Cerebellar cortex (tissue), 1 donor: ENCODE results near the gene IFNL1.
"Not testable (repeated sequence)": the region's sequence is repeated elsewhere in the genome, so short reads cannot be mapped to it uniquely, and the experiment has no call there.

Experiments
- DNase-seq: peaks from one replicate; pipeline ENCODE4 v3.0.0-alpha.2; 2015; ENCODE audit warnings: low spot score

Gene IFNL1

DNA sequence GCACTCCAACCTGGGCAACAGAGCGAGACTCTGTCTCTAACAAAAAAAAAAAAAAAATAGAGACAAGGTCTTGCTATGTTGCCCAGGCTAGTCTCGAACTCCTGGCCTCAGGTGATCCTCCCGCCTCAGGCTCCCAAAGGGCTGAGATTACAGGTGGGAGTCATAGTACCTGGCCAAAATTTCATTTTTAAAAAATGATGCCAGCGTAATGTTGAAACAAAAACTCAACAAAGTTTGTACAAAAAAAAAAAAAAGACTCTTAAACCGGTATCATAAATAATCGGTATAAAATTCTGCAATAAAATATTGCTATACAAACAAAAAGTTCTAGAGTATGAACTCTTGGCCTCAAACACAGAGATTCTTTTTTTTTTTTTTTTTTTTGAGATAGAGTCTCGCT, 36.1 kb downstream of the IFNL1 start:
- no peak for DNase-seq

DNA sequence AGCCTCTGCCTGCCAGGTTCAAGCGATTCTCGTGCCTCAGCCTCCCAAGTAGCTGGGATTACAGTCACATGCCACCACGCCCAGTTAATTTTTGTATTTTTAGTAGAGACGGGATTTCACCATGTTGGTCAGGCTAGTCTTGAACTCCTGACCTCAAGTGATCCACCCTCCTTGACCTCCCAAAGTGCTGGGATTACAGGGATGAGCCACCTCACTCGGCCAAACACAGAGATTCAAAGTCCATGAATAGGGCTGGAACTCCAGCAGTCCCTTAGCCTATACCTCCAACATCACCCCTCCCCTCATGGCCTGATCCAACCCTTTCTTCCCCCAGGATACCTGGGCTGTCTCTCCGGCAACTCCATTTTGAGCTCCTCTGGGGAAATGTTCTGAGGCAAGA, 36.5 kb downstream of the IFNL1 start:
- not testable (repeated sequence) for DNase-seq

DNA sequence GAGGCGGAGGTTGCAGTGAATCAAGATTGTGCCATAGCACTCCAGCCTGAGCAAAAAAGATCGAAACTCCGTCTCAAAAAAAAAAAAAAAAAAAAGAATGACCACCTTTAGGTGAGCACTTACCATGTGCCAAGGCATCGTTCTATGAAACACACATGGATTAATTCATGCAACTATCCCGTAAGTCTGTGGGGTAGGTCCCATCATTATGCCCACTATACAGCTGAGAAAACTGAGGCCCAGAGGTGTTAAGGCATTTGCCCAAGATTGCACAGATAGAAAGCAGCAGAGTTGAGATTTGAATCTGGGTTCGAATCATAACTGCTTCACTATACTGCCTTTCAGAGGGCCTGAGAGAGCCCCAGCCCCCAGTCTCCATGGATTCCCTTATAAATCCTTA, 37.3 kb downstream of the IFNL1 start:
- no peak for DNase-seq

DNA sequence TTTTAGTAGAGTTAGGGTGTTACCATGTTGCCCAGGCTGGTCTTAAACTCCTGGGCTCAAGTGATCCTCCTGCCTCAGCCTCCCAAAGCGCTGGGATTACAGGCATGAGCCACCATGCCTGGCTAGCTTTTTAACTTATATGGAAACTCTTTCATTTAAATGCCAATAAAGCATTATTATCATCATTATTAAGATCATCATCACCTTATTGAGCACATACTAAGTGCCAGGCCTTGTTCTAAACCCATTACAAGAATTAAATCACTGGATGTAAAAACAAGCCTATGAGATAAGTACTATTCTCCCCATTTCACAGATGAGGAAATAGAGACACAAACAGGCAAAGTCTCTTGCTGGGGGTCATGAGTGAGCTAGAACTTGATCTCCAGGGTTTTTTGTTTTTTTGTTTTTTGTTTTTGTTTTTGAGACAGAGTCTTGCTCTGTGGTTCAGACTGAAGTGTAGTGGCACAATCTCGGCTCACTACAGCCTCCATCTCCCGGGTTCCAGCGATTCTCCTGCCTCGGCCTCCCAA, 38.3 kb downstream of the IFNL1 start:
- DNase-seq = no peak

DNA sequence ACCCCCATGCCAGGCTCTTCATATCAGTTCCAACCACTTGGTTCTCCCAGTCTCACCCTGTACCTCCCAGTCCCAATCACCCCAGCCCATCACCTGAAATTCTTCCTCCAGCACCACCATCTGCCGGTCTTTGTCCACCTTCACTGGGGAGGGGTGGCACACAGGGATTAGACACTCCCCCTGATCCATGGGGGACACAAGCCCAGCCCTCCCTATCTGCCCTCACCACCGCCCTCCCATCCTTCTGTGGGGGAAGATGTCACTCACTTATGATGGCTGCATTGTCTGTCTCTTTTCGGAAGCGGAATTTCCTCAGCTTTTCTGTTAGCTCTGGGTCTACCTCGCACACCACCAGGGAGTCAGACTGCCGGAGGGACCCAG, 39.0 kb downstream of the IFNL1 start:
- no peak for DNase-seq

DNA sequence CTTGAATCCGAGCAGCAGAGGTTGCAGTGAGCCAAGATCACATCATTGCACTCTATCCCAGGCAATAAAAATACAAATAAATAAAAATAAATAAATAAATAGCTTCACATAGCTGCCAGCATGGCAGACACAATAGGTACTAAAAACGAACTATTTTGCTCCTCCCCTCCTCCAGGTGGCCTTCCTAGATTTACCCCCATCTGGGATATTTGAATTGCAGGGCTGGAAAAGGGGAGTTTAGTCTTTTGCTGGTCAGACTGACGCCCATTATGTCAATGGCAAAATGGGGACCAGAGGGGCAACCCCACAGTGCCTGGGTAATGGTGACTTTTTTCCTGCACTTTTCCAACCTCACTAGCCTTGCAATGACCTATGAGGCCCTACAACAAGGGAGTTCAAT, 40.3 kb downstream of the IFNL1 start:
- DNase-seq = no peak

DNA sequence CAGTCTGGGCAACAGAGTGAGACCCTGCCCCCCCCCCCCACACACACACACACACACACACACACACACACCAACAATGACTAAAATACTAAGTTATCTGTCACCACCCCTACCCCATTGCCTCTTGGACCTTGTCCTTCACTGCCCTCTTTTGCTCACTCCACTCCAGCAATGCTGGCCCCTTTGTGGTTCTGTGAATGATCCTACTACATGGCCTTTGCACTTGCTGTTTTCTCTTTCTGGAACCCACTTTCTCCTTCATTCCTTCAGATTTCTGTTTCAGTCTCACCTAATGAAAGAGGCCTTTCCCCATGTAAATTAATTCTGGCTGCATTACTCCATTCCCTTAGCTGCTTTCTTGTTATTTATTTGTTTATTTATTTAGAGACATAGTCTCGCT, 43.5 kb downstream of the IFNL1 start:
- no peak for DNase-seq

DNA sequence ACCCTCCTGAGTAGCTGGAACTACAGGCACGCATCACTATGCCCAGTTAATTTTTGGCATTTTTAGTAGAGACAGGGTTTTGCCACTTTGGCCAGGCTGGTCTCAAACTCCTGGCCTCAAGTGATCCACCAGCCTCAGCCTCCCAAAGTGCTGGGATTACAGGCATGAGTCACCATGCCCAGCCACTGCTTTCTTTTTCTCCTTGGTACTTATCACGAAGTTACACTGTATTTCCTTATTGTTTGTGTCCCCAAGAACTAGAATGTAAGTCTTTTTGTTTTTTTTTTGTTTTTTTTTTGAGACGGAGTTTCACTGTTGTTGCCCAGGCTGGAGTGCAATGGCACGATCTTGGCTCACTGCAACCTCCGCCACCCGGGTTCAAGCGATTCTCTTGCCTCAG, 43.9 kb downstream of the IFNL1 start:
- not testable (repeated sequence) for DNase-seq

DNA sequence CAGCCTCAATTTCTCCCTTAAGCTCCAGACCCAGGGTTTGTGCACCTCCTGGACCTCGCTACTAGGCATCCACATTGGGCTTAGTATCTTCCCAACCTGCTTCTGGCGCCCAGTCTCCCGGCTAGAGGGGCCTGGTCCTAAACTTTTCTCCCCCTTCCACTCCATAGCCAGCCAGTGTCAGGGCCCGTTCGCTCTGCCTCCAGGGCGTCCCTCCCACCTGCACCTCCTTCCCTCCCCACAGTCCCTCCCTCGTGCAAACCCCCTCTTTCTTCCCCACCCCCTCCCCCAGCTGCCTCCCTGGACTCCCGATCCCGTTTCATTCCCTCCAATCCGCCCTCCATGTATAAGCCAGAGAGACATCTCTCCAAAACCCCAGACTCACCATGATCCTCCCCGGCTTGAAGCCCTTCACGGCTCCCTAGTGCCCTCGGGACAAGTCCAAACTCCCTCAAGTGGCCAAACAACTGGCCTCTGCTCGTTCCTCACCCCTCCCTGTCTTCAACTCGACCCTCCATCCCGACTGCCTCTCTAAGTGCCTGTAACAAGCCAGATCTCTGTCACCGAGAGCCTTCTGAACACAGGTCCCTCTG, 45.0 kb downstream of the IFNL1 start:
- DNase-seq = no peak

DNA sequence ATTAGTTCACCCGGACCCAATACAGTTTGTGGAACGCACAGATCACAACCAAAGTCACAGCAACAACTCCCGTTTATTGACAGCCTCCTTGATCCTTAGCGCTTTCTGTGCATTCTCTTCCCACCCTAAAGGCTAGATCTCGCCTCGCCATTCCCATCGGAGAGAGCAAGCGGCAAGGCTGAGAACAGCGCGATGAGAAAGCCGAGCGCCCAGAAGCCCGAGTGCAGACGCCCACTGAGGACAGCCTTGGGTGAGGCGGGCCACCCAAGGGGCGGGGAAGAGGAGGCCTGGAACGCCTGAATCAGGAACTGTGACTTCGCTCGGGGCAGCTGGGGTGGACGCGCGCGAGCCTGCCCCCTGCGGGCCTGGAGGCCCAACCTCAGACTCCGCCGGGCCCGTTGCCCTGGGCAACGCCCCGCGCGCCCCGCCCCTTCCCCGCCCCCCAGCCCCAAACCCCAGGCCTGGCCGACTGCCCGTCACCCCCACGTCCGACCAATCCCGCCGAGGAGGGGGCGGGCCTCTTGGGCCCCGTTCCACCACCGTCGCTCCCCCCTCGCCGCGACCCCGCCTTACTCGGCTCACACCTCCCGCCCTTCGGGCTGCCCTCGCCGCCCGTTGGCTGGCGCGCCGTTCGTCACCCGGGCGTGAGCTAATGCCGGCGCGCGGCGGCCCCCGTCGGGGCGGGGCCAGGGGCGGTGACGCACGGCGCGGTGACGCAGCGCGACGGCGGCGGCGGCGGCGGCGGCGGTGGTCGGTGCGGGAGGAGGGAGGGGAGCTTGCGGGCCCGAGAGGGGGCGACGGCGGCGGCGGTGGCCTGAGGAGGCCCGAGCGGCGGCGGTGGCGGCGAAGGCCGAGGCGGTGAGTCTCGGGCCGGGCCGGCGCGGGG, 45.8 kb downstream of the IFNL1 start, which contains the start of gene SAMD4B:
SAMD4B (plus strand) TSS at position 703 of the 886 bp plus-strand sequence. CDS start 14,473 bp downstream, outside the sequence.
- peak; percentile 98 for DNase-seq

DNA sequence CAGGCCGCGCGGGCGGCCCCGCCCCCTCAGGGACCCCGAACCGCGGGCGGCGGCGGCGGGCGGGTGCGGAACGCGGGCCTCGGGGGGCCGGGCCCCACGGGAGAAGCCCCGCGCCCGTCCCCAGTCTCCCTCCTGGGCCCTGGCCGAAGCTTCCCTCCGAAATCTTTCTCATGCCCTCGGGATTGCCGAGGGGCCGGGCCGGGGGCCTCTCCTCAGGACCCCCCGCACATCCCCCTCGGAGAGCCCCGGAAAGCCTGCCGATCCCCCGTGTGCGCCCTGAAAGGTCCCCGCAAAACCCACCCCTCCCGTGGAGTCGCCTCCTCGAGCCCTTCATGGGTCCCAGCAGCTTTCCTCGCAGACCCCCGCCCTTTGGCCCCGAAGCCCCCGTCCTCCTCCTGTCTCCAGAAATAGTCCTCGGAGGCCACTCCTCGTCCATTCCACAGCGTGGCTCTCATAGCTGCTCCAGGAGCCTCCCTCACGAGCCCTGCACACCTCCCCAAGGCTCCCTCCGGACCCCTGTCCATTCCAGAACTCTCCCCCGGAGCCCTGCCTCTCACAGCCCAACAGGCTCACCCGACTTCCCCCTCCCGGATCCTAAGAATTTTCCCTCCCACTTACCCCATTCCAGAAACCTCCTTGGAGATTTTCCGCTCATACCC, 46.6 kb downstream of the IFNL1 start:
- DNase-seq = no peak

DNA sequence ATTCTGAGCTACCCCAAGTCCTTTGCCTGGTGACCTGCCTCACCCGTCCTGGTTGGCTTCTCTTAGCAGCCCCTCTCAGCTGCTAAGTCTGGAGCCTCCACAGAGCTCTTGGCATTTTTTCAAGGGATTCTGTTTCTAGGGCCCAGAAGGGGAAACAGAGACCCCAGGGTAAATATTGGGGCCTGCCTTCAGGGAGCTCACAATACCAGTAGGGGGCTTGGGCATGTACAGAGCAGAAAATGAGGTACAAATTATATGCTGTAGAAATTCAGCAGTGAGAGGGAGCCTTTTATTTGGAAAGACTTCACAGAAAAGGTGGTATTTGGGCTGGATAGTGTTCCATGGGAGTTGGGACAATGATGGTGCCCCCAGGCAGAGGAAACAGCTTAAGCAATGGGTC, 49.7 kb downstream of the IFNL1 start:
- no peak for DNase-seq

DNA sequence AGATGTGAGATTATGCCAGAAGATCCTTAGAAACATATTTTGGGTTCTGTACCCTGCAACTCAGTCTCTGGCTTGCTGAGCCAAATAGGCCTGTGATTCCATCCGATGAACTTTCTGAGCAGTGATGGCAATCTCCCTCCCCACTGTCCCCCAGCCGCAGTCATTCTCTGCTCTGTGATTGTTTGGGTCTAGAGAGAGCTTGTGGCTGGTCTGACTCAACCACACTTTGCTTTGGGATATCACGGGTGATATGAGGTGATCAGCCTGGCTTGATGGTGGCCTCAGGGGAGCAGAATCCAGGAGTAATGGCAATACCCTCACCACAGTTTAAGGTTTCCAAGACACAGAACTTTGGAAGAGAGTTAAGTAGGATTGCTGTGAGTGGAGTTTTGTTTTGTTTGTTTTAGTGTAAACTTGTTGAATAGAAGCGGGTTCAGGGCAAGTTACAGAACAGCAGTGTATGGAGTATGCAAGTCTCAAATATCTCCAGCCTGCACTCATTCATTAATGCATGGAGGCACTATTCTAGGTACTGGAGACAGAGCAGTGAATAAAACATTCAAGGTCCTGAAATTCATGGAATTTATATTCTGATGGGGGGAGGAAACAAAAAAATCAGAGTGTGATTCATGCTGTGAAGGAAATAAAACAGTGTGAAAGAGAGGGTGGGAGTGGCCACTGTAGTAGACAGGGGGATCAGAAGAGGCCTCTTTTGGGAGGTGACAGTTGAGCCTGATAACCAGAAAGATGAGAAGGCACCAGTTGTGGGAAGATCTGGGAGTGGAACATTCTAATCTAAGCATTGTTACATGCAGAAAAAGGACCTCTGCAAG, 51.3 kb downstream of the IFNL1 start:
- no peak for DNase-seq
